Measurements from ENCODE around the gene NID1. TPM values are rescaled to one million over a fixed set of nuclear protein-coding genes. Genes with fewer than 3 reads are reported as not detected.

Gene NID1
- polyA plus RNA-seq, 1 donor from 2014 or later: 0.04 TPM

DNA sequence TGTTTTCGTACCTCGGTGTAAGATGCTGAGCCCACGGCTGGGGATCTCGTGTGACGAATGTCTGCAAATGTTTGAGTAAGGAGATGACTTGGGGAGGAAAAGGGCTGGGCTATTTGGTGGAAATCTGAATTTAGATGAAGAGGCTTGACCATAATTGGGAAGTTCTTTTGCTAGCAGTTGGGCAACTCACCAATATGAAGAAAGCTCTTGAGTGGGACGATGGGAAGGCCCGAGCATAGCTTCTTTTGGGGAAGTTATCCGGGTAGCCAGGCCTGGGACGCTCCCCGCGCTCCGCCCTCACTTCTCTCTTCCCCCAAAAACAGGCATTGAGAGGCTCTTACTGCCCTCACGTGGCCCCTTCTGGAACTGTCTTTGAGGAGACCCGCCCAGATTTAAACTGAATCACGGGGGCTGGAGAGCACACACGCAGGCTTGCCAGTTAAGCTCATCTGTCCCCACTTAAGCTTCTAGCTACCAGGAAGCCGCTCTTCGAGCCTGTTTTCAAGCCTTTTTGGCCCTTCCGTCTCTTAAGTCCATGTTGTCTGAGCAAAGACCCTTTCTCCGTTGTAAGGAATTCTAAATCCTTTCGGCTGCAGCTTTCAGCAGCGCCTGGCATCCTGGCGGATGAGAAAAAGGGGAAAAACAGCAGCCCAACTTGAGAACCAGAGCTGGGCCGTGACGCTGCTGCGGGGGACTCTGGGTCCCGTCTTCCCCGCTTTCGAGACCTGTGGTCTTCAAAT is 93.1 kb downstream of the NID1 start:
- H3K79me2 ChIP-seq (replicated peaks; ENCODE audit: insufficient read depth, low read length): no peaks in the 10 kb centered on the region
- no peak overlapping the region for H3K27ac ChIP-seq (ENCODE audit: low read length)
- H3K9me2 ChIP-seq (ENCODE audit: insufficient read depth, low read length): no peaks in the 10 kb centered on the region
- no peak overlapping the region for H3K9ac ChIP-seq (ENCODE audit: low read length)
- TF ChIP-seq EZH2 (IDR thresholded peaks at IDR 0.05; ENCODE audit: borderline replicate concordance, insufficient read depth, low read length, poor library complexity, severe bottlenecking) (no peak), SMC3 (conservative IDR thresholded peaks at IDR 0.05; ENCODE audit: poor library complexity) (peak; percentile 74), MXI1 (conservative IDR thresholded peaks at IDR 0.05; ENCODE audit: poor library complexity, severe bottlenecking) (peak; percentile 44), POLR2AphosphoS5 (IDR thresholded peaks at IDR 0.05) (no peak), EP300 (conservative IDR thresholded peaks at IDR 0.05; ENCODE audit: poor library complexity, severe bottlenecking) (no peak), REST (IDR thresholded peaks at IDR 0.05; ENCODE audit: borderline replicate concordance) (no peak), RAD21 (conservative IDR thresholded peaks at IDR 0.05) (peak; percentile 73), TAF1 (IDR thresholded peaks at IDR 0.05; ENCODE audit: low read depth) (no peak)
- TF ChIP-seq, protein P1, sequence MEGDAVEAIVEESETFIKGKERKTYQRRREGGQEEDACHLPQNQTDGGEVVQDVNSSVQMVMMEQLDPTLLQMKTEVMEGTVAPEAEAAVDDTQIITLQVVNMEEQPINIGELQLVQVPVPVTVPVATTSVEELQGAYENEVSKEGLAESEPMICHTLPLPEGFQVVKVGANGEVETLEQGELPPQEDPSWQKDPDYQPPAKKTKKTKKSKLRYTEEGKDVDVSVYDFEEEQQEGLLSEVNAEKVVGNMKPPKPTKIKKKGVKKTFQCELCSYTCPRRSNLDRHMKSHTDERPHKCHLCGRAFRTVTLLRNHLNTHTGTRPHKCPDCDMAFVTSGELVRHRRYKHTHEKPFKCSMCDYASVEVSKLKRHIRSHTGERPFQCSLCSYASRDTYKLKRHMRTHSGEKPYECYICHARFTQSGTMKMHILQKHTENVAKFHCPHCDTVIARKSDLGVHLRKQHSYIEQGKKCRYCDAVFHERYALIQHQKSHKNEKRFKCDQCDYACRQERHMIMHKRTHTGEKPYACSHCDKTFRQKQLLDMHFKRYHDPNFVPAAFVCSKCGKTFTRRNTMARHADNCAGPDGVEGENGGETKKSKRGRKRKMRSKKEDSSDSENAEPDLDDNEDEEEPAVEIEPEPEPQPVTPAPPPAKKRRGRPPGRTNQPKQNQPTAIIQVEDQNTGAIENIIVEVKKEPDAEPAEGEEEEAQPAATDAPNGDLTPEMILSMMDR (IDR thresholded peaks at IDR 0.05; ENCODE audit: poor library complexity, severe bottlenecking): peak; percentile 81
- no peaks in the 10 kb centered on the region for H4K20me1 ChIP-seq (ENCODE audit: insufficient read depth)
- no peaks in the 10 kb centered on the region for H3K9me3 ChIP-seq (ENCODE audit: low read length)
- H3F3A ChIP-seq (ENCODE audit: insufficient read depth, low read length, poor library complexity, severe bottlenecking): no peaks in the 10 kb centered on the region
- no peaks in the 10 kb centered on the region for H3K27me3 ChIP-seq (ENCODE audit: insufficient read depth, low read depth, low read length)
- no peaks in the 10 kb centered on the region for H3K36me3 ChIP-seq (ENCODE audit: insufficient read depth, low read length)
- peak overlapping the region; percentile 52 for H3K4me3 ChIP-seq (ENCODE audit: low read length)
- H3K4me2 ChIP-seq (ENCODE audit: low read length): peak overlapping the region; percentile 54
- peak overlapping the region; percentile 15 for H2AFZ ChIP-seq (ENCODE audit: low read depth, low read length)

DNA sequence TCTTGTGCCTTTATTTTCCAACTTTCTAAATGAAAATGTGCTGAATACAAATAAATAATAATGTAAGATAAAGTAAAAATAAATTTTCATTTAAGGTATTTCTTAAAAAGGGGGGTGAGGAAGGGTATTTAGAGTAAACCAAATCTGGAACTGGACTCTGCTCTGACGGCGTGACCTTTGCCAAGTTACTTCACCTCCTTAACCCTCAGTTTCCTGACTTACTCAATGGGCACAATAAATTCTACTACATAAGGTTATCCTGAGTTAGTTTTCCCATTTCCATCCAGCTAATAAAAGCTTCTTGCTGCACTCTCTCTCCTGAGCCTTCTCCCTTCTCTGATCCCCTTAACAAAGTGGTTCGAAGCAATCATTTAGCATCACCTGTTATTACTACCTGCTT is 93.9 kb downstream of the NID1 start:
- H3K9me2 ChIP-seq (ENCODE audit: insufficient read depth, low read length): no peaks in the 10 kb centered on the region
- H3K27me3 ChIP-seq (ENCODE audit: insufficient read depth, low read depth, low read length): no peaks in the 10 kb centered on the region
- H3K36me3 ChIP-seq (ENCODE audit: insufficient read depth, low read length): no peaks in the 10 kb centered on the region
- H3K4me3 ChIP-seq (ENCODE audit: low read length): no peak overlapping the region
- no peaks in the 10 kb centered on the region for H3K79me2 ChIP-seq (replicated peaks; ENCODE audit: insufficient read depth, low read length)
- H4K20me1 ChIP-seq (ENCODE audit: insufficient read depth): no peaks in the 10 kb centered on the region
- no peaks in the 10 kb centered on the region for H3K9me3 ChIP-seq (ENCODE audit: low read length)
- no peak for TF ChIP-seq POLR2AphosphoS5 (IDR thresholded peaks at IDR 0.05)
- TF ChIP-seq RAD21 (conservative IDR thresholded peaks at IDR 0.05): no peak
- TF ChIP-seq MXI1 (conservative IDR thresholded peaks at IDR 0.05; ENCODE audit: poor library complexity, severe bottlenecking): no peak
- TF ChIP-seq, protein P1 (IDR thresholded peaks at IDR 0.05; ENCODE audit: poor library complexity, severe bottlenecking): no peak
- TF ChIP-seq REST (IDR thresholded peaks at IDR 0.05; ENCODE audit: borderline replicate concordance): no peak
- TF ChIP-seq EZH2 (IDR thresholded peaks at IDR 0.05; ENCODE audit: borderline replicate concordance, insufficient read depth, low read length, poor library complexity, severe bottlenecking): no peak
- TF ChIP-seq EP300 (conservative IDR thresholded peaks at IDR 0.05; ENCODE audit: poor library complexity, severe bottlenecking): no peak
- TF ChIP-seq SMC3 (conservative IDR thresholded peaks at IDR 0.05; ENCODE audit: poor library complexity): no peak
- no peak for TF ChIP-seq TAF1 (IDR thresholded peaks at IDR 0.05; ENCODE audit: low read depth)
- no peak overlapping the region for H3K27ac ChIP-seq (ENCODE audit: low read length)
- H3K9ac ChIP-seq (ENCODE audit: low read length): no peak overlapping the region
- no peak overlapping the region for H2AFZ ChIP-seq (ENCODE audit: low read depth, low read length)
- no peaks in the 10 kb centered on the region for H3F3A ChIP-seq (ENCODE audit: insufficient read depth, low read length, poor library complexity, severe bottlenecking)
- H3K4me2 ChIP-seq (ENCODE audit: low read length): no peak overlapping the region
